HG03571 (cell line): Measurements from ENCODE around the gene FOXP1.

Experiments
- ATAC-seq: cut with Tn5 transposase; IDR thresholded peaks from one replicate; pipeline ENCODE4 v1.9.1; 2021; ENCODE audit not compliant: unreplicated experiment

FOXP1 gene

DNA sequence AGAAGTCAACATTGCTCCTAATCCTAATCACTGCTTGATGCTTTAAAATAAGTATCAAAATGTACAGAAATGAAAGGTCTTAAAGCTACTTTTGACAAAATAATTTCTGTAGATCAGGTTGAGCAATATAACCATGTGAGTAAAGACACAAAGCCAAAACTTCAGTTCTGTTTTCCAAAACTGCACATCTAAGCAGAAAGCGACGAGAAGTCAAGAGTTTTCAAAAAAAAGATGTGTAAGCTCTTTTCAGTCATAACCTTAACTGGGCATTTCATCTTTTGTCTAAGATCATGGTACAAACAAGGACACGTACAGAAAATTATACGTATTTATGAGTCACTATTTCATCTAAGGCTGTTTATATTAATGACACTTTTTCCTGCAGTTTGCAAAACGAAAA lies 608.8 kb downstream of the FOXP1 start:
- no peak for ATAC-seq

DNA sequence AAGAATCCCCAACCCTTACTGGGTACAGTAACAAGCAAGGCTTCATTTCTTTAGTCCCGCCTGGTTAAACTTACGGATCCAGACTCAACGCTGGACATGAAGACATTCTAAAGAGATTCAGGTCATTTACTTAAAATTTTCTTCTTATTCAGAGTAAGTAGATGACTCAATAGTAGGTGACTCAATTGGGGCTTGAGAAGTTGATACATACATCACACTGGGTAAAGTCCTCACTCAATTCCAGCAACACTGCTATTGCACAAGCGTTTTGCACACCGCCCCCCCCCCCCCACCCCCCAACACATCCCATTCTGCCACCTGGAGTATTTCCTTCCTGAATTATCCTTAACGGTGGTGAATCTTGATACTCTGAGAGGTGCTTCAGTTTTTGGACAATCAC lies 610.0 kb downstream of the FOXP1 start:
- no peak for ATAC-seq

DNA sequence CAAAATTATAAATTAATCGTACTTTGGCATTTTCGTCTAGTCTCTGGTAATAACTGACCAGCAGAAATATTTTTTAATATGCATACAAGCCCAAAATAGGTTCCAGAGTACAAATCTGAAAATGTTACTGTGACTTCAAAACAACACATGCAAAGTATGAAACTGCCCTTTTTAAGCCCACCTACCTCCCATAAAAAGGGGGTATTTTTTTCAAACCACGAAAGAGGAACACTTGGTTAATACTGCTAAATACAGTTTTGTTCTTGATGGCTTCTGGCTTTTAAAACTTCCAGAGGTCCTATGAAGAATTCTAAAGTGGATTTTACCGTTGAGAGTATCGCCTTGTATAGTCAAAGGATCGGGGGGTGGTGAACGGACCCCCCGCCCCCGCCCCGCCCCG lies 610.7 kb downstream of the FOXP1 start:
- ATAC-seq = no peak

DNA sequence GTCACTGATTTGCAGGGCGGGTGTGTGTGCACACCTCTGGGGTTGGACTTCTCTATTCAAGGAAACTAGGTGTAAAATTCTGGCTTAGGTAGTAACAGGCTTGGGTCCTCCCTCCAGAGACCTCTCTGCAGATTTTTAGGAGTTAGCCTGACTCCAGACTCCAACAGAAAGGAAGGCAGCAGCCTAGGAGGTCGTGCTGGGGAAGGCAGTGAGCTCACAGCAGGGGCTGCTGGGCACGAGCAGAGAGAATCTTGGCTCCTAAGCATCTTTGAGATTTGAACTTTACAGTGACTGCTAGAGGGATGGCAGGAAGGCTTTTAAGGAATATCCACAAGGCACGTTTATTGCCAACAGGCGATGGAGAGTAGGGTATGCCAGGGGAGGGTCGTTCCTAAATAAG lies 612.6 kb downstream of the FOXP1 start:
- no peak for ATAC-seq

DNA sequence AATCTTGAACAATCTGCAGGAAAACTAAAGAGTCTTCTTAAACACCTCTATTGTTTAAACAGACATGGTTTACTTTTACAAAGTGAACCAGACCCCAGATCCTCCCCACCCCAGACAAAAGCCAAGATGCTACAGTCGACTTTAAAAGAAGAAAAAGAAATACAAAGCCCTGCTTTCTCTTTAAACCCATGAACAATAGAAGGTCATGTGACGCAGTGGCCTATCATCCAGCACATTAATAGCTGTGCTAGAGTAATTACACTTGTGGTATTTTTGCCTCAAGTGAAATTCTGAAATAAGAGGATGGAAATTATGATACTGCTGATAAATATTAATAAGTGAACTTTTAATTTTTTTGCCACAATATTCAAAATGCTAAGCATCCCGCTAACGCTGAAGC lies 613.4 kb downstream of the FOXP1 start:
- no peak for ATAC-seq

DNA sequence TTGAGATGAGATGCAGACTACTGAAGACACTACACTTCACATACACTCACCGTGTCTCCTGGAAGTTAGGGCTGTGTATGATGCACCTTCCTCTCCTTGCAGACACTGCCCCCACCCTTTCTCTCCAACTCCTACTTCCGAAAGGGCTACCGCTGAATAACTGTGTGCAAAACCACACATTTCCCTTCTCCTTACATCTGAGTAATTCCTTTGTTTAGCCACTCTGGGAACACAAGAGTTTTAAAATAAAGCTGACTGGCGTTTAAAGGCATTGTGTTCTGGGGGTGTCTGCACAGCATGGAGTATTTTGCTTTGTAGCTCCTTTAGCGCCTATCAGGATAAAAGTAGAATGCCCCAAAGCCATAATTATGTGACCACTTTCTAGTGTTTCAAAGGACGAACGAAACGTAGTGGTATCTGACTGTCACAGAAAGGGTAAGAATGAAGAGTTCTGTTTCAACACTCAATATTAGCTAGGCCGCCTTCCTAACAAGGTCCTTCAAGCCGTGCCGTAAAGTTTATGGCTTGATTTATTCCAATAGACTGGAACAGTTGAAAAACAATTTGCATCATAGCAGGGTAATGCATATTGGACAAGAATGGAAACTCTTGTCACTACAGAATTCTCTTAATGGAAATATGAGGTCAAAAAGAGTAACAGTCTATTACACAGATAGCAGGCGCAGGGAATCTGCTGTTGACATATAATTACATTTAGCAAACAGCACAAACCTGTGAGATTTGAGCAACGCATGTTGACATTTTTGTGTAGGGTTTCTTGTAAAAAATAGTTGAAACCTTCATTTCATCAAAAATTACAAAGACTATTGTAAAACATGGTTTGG lies 619.9 kb downstream of the FOXP1 start:
- ATAC-seq = no peak

DNA sequence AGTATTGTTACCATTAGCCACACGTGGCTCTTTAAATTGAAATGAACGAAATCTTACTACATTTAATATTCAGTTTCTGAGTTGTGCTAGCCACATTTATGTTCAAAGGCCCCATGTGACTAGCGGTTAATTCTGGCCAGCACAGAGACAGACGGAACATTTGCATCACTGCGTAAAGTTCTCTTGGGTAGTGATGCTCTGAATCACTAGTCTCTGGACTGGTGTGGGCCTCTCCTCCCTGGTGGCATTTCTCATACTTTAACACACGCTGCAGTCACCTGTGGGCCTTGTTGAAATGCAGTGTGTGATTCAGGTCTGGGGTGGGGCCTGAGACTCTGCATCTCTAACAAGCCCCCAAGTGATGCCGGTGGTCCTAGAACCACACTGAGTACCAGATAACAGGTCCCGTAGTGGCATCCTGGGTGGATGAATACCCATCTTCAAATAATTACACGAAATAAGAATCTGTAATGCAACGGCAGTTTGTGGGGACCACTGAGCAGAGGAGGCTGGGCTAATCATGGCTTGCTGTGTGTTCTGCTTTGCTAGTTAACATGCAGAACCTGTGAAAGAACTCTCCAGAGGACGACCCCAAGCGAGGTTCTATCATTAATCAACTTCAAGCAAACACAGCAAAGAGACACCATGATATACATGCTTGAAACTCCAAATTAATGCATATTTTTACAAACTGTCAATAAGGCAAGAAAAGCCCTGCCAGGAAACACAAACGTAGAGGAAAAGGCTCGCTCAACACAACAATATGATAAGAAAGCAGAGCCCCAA lies 623.8 kb downstream of the FOXP1 start:
- ATAC-seq = no peak

DNA sequence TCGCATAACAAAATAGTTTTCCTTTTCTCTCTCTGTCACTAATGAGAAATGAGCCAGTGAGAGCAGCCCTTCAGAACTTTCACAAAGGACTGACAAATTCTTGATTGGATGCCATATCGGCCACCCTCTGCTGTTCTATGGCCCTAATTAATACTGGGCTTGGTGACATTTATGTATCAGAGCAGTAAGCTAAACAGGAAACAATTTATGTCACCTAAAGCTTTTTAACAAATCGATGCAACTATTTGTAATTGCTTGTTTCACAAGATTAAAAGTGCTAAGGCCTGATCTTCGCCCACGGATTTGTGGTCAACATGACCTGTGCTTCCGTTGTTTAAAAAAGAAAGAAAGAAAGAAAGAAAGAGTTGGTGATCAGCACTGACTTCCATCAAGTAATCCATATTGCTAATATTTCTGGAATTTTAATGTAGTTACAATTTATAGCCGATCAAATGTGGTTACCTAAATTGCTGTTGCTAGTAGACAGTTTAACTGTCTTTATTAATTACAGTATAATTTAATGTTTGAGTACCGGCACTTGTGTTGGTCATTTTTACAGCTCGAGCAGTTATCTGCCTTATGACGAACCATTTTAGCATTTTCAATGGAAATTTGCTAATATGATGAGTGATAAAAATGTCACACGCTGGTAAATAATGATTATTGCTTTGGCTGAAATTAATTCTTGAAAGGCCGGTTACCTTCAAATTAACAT lies 631.3 kb downstream of the FOXP1 start:
- no peak for ATAC-seq

DNA sequence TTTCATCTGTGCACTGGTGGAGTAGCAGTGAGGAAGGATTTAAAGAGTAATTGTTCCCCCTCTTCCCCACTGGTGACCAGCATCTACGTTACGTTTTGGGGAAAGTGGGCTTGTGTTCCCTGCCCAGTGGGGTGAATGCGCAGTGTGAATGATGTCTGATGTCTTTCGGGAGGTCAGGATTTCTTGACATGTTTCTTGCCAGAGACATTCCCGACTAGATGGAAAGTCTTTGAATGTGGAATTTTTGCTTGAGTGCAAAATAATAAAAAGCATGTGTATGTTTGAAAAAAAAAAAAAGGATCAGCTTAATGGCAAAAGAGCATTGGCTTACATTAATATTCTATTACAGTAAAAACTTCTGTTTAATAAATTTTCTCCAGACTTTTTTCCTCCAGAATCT lies 632.2 kb downstream of the FOXP1 start:
- ATAC-seq = no peak

DNA sequence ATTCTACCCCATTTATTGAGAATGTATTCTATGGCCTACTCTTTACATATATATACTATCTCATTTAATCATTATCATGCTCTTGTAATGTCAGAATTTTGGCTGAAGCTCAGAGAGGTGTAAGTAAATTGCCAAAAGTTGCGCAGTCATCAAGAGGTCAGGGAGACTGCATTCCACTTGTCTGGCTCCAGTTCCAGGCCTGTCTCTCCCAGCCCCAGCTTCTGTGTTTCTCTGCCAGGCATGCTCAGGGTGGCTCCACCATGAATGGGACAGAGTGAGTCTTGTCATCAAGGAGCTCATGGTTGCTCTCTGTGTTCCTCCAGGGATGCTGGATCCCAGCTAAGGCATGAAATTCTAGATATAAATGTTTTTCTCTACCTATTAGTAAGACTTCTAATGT lies 635.9 kb downstream of the FOXP1 start:
- ATAC-seq = no peak

DNA sequence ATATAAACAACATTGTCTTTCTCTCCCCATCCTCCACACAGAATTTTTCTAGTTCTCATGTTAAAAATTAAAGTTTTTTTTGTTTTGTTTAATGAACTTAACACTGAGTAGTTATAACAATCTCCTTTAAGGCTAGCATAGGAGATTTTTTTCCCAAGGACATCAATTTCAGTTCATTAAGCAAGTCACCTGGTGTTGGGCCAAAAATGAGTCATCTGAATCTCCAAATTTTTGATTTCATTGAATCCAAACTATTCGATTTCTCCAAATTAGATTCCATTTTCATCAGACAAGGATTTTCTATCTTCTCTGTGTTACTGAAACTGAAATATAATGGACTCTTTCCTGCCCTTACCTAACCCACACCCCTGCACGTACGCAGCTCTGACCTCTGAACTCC lies 639.6 kb downstream of the FOXP1 start:
- no peak for ATAC-seq

DNA sequence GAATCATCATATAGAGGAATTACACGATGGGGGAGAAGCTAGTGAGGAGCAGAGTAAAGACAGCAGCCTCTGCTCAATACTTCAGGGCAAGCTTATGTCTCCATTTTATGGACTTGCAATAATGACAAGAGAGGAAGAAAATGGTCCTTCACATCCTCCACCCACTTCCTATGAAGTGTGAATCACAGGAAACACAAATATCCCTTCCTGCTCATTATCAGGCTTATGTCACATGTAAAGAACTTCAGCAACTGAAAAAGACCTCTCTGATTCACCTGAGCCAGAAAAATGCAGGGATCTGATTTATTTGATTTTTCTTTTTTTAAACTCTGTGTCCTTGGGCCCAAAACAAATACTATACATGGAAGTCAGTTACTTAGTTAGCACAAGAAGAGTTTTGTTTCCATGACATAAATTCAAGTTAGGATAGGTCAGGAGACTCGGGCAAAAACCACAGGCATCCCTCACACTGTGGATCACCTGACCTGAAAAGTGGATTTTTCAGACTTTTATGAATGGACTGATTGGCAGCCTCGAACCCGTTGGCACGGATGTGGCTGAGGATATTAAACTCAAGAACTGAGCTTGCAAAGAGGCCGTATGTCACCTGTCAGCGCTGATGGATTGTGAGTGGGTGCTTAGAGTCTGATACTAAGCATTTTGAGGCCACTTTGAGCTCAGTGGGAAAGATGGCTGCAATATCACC lies 650.3 kb downstream of the FOXP1 start:
- ATAC-seq = no peak

DNA sequence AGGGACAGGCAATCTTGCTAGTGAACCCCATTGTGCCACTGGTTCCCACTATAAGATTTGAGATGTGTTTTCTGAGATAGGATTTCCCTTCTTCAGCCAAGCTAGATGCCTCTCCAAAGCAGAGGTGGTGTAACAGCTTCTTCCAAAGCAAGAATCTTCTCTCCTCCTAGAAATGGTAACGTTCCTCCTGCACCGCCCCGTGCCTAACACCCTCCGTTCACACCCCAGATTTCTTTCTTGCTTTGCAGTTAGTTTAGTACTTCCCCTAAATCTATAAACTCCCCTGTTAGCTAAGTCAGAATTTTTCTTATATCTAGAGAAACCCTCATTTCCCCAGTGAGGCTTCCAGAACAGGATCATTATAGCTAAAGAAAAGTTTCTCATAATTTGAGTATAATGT lies 653.5 kb downstream of the FOXP1 start:
- no peak for ATAC-seq

DNA sequence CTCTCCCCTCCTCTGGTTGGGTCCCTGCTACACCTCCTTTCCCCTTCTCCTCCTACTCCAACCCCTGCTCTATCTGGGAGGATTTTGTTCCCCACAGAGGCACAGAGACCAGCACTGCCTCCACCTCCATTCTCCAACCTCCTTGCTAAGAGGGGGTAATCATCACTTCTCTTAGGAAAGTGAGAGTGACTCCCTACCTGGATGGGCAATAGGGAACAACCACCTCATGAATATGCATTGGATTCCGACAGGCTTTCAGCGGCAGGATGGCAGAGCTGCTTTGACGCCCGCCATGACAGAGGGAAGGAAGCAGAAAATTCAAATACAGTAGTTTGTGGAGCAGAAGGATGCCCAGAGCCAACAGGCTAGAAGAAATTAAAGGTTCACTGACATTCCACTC lies 656.3 kb downstream of the FOXP1 start:
- ATAC-seq = no peak

DNA sequence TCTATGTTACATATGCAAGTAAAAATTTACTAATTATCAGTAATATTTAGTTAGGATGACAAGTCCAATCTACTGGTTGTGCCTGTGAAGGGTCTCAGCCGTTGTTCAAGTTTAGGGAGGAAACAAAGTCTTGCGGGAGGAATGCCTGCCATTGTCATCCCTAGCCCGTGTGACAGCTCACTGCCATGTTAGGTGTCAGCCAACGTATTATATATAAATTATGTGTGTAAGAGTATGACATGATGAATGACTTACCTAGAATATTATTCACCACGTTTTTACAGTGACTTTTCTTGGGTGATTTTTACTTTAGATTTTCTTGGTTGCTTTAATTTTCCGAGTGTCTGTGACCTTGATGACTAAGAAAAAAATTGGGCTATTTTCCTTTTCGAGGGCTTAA lies 656.7 kb downstream of the FOXP1 start:
- no peak for ATAC-seq

DNA sequence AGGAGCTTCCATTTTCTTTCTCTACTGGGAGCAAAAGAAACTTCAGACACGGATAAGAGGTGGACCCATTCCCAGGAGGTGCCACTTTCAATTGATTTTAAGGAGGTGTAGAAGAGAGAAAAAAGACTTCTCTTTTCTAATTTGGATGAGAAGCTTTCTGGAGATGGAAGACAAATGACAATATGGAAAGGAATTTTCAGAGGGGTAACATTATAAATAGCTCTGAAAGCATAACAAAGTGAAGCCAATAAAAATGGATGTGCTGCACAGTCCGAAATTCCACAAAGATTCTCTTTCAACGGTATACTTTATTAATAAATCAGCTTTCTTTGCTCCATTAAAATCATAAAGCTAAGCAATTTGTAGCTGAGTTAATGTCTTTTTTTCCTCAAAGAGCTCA lies 663.9 kb downstream of the FOXP1 start:
- ATAC-seq = no peak

DNA sequence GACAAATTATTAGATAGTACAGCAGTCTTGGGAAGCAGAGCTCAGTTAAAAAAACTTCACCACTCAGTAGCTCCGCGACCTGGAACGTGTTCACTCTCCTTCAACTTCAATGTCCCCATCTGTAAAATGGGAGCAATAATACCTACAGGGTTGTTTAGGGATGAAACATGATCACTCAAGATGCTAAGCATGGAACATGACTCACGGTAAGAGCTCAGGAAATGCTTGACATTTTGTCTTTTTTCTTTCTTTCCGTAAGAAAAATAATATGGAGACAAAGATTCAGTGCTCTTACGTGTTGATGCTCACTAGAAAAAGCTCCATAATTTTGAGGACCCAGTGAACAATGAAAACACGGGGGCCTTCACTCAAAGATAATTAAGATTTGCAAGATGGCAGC lies 664.4 kb downstream of the FOXP1 start:
- ATAC-seq = no peak

DNA sequence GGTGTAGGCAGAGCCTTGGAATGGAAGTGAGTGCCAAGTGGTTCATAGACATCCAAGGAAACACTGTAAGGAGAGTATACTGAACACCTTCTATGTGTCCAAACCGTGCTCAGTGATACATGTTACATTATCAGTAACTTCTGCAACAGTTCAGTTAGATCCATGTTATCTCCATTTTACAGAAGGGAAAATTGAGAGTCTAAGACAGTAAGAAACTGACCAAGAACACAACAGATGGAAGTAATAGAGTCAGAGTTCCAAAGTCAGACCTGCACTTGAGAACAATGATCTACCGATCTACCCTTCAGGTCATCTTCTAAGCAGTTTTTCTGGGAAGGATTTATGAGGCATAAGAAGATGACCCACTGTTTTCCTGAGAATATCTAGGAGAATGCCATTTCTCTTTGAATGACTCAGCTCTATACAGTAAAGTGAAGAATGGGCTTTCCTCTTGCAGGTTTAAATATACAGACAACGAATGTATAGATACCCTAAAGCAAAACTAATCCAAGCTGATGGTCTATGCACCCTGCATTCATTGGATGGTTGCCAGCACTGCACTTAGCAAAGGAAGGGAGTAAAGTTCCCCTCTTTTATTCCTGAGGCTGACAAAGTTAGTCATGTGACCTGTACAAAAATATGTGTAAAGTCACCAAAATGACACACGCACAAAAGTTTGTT lies 667.0 kb downstream of the FOXP1 start:
- no peak for ATAC-seq

DNA sequence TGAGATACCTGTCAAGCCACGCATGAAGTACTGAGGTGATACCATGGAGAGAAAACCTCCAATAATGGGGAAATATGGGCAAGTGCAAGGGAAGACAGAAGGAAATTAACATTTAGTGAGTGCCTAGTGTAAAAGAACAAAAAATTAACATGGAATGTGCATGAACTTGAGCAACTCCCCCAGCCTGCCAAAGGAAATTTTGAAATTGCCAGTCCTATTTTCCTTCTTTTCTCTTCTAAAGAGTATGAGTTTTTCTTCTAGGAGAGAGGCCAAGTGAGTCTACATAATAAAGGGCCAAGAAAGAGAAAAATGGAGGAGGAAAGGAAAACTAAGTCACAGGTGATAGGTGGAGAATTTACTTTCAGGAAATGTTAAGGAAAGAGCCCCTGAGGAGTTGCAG lies 668.7 kb downstream of the FOXP1 start:
- ATAC-seq = no peak

DNA sequence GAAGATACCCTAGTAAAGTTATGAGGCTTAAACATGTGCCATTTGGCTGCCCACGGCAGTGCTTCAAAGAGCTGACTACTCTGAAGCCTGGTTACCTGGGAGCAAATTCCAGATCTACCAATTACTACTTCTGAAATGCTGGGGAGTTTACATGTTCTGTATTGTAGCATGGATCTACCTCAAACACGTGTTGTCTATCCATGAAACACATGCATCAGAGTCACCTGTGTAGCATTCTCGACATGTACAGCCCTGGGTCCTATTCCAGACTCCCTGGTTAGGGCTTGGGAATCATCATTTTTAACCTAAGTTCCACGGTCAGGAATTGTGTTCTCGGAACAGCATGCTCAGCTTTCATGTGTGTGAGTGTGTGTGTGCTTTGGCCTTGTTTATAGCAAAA lies 671.8 kb downstream of the FOXP1 start:
- ATAC-seq = no peak

DNA sequence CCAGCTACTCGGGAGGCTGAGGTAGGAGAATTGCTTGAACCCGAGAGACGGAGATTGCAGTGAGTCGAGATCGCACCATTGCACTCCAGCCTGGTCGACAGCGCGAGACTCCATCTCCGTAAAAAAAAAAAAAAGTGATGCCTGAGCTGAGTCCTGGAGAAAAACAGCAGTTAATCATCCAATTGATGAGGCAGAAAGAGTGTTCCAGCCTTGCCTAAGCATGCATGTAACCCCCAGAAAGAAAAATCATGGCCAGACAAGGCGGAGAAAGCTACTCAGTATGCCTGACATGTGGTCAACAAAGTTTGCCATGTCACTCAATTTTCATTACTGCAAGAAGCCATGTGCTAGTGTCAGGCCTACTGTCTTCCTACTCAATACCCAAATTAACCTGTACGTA lies 678.0 kb downstream of the FOXP1 start:
- ATAC-seq = no peak
